Fibroblast of lung (primary cell): ENCODE measurements around the gene GPS1.

Source experiments
- EZH2 ChIP-seq: IDR thresholded peaks from 2 replicates; pipeline ENCODE4 v1.5.1; 2012; ENCODE audit warnings: low read length, control low read depth, mild to moderate bottlenecking; ENCODE audit errors: missing control alignments
- TF ChIP-seq, protein P1 (sequence below), 2 donors: IDR thresholded peaks in 1 of 2; conservative IDR thresholded peaks in 1 of 2; 1 replicate in 1 of 2; 2 replicates in 1 of 2; pipeline ENCODE4 v1.5.1; 2011 to 2012; ENCODE audit warnings: low read length in 2 of 2, control low read depth in 1 of 2, inconsistent platforms in 1 of 2, low read depth in 1 of 2, mild to moderate bottlenecking in 1 of 2

DNA sequence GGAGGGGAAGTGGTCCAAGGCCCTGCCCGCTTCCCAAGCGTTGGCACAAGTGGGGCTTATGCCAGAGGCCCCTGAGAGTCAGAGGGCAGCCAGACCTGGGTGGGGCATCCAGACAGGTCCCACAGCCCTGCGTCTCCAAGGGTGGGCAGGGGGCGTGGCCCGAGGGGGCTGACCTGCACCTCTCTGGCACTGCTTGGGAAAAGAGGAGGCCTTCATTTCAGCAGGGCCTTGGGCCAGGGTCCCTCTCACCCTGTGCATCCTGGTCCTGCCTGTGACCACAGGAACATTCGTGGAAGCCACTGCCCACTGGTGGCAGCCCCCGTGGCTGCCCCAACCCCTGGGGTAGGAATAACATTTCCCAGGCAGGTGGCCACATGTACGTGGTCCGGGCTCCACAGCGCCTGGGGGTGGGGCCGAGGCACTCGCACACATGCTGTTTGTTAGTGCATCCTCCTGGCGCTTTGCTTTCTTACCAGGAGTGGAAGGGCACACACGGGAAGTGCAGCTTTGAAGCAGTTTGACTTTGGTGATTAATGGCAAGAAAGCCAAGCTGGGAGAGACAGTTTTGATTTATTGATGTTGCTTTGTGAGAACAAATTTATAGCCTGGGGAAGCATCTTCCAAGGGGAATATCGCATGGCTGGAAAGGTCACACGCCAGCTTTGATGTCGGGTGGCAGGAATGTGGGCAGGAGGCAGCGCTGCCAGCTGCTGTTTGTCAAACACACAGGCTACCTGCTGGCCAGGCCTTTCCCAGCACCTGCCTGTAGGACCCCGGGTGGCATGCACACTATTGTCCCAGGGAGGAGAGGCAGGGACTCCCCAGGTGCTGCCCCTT is 33.3 kb upstream of the GPS1 start:
- no peak for TF ChIP-seq EZH2
- TF ChIP-seq, protein P1, sequence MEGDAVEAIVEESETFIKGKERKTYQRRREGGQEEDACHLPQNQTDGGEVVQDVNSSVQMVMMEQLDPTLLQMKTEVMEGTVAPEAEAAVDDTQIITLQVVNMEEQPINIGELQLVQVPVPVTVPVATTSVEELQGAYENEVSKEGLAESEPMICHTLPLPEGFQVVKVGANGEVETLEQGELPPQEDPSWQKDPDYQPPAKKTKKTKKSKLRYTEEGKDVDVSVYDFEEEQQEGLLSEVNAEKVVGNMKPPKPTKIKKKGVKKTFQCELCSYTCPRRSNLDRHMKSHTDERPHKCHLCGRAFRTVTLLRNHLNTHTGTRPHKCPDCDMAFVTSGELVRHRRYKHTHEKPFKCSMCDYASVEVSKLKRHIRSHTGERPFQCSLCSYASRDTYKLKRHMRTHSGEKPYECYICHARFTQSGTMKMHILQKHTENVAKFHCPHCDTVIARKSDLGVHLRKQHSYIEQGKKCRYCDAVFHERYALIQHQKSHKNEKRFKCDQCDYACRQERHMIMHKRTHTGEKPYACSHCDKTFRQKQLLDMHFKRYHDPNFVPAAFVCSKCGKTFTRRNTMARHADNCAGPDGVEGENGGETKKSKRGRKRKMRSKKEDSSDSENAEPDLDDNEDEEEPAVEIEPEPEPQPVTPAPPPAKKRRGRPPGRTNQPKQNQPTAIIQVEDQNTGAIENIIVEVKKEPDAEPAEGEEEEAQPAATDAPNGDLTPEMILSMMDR (conservative IDR thresholded peaks at IDR 0.05 in 1 of 2, IDR thresholded peaks at IDR 0.05 in 1 of 2; ENCODE audit: low read depth in 1 of 2, low read length in 2 of 2): no peak
